Stomach (tissue), 9 donors: ENCODE data around the gene GNG5. TPM values are rescaled to one million over a fixed set of nuclear protein-coding genes. Genes with fewer than 3 reads are reported as not detected.
A peak's percentile ranks its signal among the peaks of the same experiment; 100 is the strongest.
"Not testable (repeated sequence)": the region's sequence is repeated elsewhere in the genome, so short reads cannot be mapped to it uniquely, and the experiment has no call there.

Experiments
- DNase-seq, 2 donors: peaks; one replicate each; pipeline versions ENCODE4 v3.0.0 to v3.0.0-alpha.2; 2013 to 2019
- H3K27ac ChIP-seq, 5 donors: fragments of 200-600 bp in 4 of 5; sonication (generic) in 4 of 5; one replicate each; pipeline ENCODE4 v1.5.1; 2013 to 2019; ENCODE audit warnings: mild to moderate bottlenecking in 1 of 5, moderate library complexity in 1 of 5
- H3K27me3 ChIP-seq, 3 donors: fragments of 200-600 bp; sonication (generic); one replicate each; pipeline ENCODE4 v1.5.1; 2017 to 2019; ENCODE audit warnings: mixed run types in 1 of 3
- H3K36me3 ChIP-seq, 4 donors: fragments of 200-600 bp; sonication (generic); 1 replicate in 3 of 4; 2 replicates in 1 of 4; pipeline ENCODE4 v1.5.1; 2016 to 2019
- H3K4me1 ChIP-seq, 4 donors: fragments of 200-600 bp; sonication (generic); one replicate each; pipeline ENCODE4 v1.5.1; 2016 to 2019
- H3K4me3 ChIP-seq, 4 donors: fragments of 200-600 bp; sonication (generic) in 3 of 4; one replicate each; pipeline ENCODE4 v1.5.1; 2016 to 2019; ENCODE audit warnings: mild to moderate bottlenecking in 1 of 4
- H3K9me3 ChIP-seq, 4 donors: fragments of 200-600 bp; sonication (generic); one replicate each; pipeline ENCODE4 v1.5.1; 2016 to 2019
- EP300 ChIP-seq: sonication (generic); formaldehyde crosslinking; IDR thresholded peaks from one replicate; pipeline ENCODE4 v1.6.1; 2017; ENCODE audit warnings: antibody characterized with exemption
- POLR2A ChIP-seq, 4 donors: fragments of 450-650 bp; IDR thresholded peaks; one replicate each; pipeline ENCODE4 v1.6.1; 2016; ENCODE audit warnings: antibody characterized with exemption in 4 of 4, control low read depth in 2 of 4, mild to moderate bottlenecking in 1 of 4, moderate library complexity in 1 of 4
- POLR2AphosphoS5 ChIP-seq, 3 donors: sonication (generic); formaldehyde crosslinking; IDR thresholded peaks; one replicate each; pipeline ENCODE4 v1.6.1; 2016; ENCODE audit warnings: antibody characterized with exemption in 3 of 3
- WGBS, 5 donors: extraction: QIAGEN DNeasy Blood & Tissue Kit in 3 of 5; methylation state at CpG; one replicate each; pipeline versions ENCODE4 v1.1.5 to v1.1.7; 2013 to 2018; 5-methylcytosine and 5-hydroxymethylcytosine counted together
- intact Hi-C: fragments of 100-400 bp; cut with DNase I; formaldehyde crosslinking; loops from one replicate; pipeline ENCODE4 v1.15.1; 2023; ENCODE audit warnings: low total_unique reads
- polyA plus RNA-seq, 3 donors: library from polyadenylated mRNA; stranded (reverse); fragments of 200-250 nt; gene quantifications; one replicate each; pipeline ENCODE4 v1.2.3, GENCODE V29; 2013
- total RNA-seq, 5 donors: library from RNA; depleted of rRNA; stranded (reverse); fragments of >200 nt; gene quantifications; one replicate each; pipeline versions ENCODE4 v1.1.0 to v1.2.3, GENCODE V29; 2014 to 2016
- TF ChIP-seq, protein P1 (sequence below), 7 experiments: fragments of 450-650 bp in 4 of 7; fragments of 200-600 bp in 3 of 7; sonication (generic) in 3 of 7; IDR thresholded peaks; one replicate each; pipeline ENCODE4 v1.5.1; 2016 to 2019; ENCODE audit warnings: antibody characterized with exemption in 7 of 7, control low read depth in 2 of 7, mild to moderate bottlenecking in 1 of 7
- donor health status: healthy with polysubstance abuse.
- donor health status: Bipolar disorder and iron deficiency.
- donor health status: healthy.

Gene GNG5
- total and polyA plus RNA-seq, 8 donors, result 20.6 to 197 (median 159) TPM

DNA sequence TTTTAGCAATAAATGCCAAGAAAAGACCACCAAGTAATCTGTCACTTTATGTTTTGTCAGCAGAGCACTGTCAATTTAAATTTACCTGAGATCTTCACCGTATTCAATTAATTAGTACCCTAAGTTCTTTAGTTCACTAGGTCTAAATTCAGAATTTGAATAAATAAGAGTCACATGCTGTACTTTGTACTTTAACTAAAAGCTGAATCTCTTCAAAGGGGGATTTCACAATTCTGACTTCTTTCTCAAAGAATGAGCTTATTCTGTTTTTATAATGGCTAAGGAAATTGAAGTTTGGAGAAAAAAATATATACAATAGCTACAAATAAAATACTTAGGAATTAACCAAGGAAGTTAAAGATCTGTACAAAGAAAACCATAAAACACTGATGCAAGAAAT is 2.1 kb upstream of the GNG5 start:
- Histone ChIP-seq H3K9me3 (peaks cover 0 to 9% (median 0%) of the 10 kb centered on the region in 4 donors), H3K27ac (no peak overlapping the region), H3K4me3 (no peak overlapping the region), H3K27me3 (no peaks in the 10 kb centered on the region), H3K4me1 (peaks cover 14 to 29% (median 19%) of the 10 kb centered on the region in 4 donors), H3K36me3 (peaks cover 0 to 5% (median 0%) of the 10 kb centered on the region in 4 donors)
- intact Hi-C loops, result no loop called here
- no peak for DNase-seq
- WGBS, 5 donors, result 93 to 100% (median 96%) methylated on average over 1 of the region's 1 CpG
- TF ChIP-seq, protein P1, sequence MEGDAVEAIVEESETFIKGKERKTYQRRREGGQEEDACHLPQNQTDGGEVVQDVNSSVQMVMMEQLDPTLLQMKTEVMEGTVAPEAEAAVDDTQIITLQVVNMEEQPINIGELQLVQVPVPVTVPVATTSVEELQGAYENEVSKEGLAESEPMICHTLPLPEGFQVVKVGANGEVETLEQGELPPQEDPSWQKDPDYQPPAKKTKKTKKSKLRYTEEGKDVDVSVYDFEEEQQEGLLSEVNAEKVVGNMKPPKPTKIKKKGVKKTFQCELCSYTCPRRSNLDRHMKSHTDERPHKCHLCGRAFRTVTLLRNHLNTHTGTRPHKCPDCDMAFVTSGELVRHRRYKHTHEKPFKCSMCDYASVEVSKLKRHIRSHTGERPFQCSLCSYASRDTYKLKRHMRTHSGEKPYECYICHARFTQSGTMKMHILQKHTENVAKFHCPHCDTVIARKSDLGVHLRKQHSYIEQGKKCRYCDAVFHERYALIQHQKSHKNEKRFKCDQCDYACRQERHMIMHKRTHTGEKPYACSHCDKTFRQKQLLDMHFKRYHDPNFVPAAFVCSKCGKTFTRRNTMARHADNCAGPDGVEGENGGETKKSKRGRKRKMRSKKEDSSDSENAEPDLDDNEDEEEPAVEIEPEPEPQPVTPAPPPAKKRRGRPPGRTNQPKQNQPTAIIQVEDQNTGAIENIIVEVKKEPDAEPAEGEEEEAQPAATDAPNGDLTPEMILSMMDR (IDR thresholded peaks at IDR 0.05), result no peak
- TF ChIP-seq EP300 (no peak), POLR2AphosphoS5 (IDR thresholded peaks at IDR 0.05) (no peak), POLR2A (IDR thresholded peaks at IDR 0.05) (no peak)

DNA sequence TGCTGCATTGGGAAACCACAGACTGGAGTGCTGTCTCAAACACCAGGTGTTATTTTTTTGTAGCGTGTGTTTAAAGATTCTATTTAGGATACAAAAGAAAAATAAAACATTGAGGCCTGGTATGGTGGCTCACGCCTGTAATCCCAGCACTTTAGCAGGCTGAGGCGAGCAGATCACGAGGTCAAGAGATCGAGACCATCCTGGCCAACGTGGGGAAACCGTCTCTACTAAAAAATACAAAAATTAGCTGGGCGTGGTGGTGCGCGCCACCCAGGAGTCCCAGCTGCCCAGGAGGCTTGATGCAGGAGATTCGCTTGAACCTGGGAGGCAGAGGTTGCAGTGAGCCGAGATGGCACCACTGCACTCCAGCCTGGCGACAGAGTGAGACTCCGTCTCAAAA is 1.5 kb upstream of the GNG5 start:
- H3K27me3 ChIP-seq, H3K36me3 ChIP-seq, H3K9me3 ChIP-seq, H3K4me3 ChIP-seq, H3K27ac ChIP-seq, DNase-seq, intact Hi-C loops: not testable (repeated sequence)
- H3K4me1 ChIP-seq, result peaks cover 20 to 35% (median 25%) of the 10 kb centered on the region in 4 donors
- WGBS, 5 donors, result 85 to 97% (median 92%) methylated on average over 14 of the region's 14 CpGs

DNA sequence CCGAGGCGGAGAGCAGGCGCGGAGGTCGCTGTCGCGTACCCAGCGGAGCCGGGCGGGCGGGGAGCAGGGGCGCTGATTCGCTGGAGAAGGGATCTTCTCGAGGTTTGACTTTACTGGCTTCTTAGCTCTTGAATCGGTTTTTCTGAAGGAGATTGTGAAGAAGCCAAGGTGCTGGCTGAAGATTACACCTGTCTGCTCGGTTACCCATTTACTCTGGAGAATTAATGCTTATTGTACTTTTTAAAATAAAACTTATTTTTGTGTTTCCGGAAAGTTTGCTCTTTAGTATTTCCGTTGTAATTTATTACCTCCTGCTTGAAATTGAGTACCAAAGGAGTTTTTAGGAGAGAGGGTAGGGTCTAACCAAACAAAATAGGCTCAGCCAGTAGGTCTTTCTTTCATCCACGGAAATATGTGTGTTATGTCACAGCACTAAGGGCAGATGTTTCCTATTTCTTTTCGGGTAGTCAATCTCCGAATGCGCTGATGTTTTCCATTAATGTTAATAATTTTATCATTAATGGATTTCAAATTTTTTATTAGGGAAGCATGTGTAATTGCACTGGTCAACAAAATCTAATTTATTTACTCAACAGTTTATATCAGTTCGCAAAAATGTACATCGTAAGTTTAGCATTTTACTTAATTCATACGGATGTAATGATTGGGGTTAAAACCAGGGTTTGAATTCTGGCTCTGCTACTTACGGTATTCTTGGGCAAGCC is 510 bp upstream of the GNG5 start:
- whole genome bisulfite sequencing, 5 donors, result 13 to 15% (median 14%) methylated on average over 26 of the region's 26 CpGs
- Histone ChIP-seq H3K4me1 (peaks cover 25 to 45% (median 34%) of the 10 kb centered on the region in 4 donors), H3K9me3 (peaks cover 0 to 9% (median 0%) of the 10 kb centered on the region in 4 donors), H3K36me3 (peaks cover 0 to 5% (median 0%) of the 10 kb centered on the region in 4 donors), H3K27ac (peak overlapping the region; percentile 95 to 99 (median 98)), H3K27me3 (no peaks in the 10 kb centered on the region), H3K4me3 (peak overlapping the region; percentile 63 to 83 (median 75))
- intact Hi-C loops, result no loop called here
- peak in 1 of 2 donors; percentile 28 for DNase-seq
- no peak for TF ChIP-seq POLR2A (IDR thresholded peaks at IDR 0.05)
- TF ChIP-seq, protein P1 (IDR thresholded peaks at IDR 0.05), result no peak
- TF ChIP-seq EP300, result no peak
- TF ChIP-seq POLR2AphosphoS5 (IDR thresholded peaks at IDR 0.05), result peak in 2 of 3 donors; percentile 1 to 26

DNA sequence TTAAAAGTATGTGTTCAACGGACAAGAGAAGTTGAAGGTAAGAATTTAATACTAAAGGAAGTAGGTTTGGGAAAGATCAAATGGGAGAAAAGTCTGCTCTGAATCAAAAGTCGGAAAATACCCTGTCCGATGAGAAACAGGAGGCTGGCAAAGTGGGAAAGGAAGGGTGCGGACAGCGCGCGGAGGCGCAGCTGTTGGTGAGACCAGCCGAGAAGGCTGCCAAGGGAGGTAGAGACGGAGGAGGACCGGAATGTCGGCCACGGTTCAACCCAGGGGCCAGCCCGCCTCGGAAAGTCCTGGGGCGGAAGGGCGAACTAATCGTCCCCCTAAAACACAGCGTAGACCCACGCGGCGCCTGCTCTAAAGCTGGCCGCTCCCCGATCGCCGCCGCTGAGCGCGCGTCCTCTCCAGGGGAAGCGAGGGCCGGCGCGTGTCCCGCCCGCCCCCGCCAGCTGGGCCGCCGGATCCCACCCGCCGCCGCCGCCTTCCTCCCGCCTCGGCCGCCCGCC is 834 bp downstream of the GNG5 start:
- Histone ChIP-seq H3K36me3 (peaks cover 0 to 5% (median 3%) of the 10 kb centered on the region in 4 donors), H3K4me1 (peaks cover 33 to 59% (median 43%) of the 10 kb centered on the region in 4 donors), H3K27ac (peak overlapping the region; percentile 95 to 99 (median 98)), H3K9me3 (peaks cover 0 to 9% (median 0%) of the 10 kb centered on the region in 4 donors), H3K27me3 (no peaks in the 10 kb centered on the region), H3K4me3 (peak overlapping the region; percentile 63 to 83 (median 75))
- 0 to 1% (median 1%) methylated on average over 19 to 47 of the region's 47 CpGs for WGBS, 5 donors
- no peak for DNase-seq
- peak in 2 of 3 donors; percentile 4 to 18 for TF ChIP-seq POLR2AphosphoS5 (IDR thresholded peaks at IDR 0.05)
- TF ChIP-seq EP300, result no peak
- TF ChIP-seq POLR2A (IDR thresholded peaks at IDR 0.05), result no peak
- intact Hi-C loops, result no loop called here

DNA sequence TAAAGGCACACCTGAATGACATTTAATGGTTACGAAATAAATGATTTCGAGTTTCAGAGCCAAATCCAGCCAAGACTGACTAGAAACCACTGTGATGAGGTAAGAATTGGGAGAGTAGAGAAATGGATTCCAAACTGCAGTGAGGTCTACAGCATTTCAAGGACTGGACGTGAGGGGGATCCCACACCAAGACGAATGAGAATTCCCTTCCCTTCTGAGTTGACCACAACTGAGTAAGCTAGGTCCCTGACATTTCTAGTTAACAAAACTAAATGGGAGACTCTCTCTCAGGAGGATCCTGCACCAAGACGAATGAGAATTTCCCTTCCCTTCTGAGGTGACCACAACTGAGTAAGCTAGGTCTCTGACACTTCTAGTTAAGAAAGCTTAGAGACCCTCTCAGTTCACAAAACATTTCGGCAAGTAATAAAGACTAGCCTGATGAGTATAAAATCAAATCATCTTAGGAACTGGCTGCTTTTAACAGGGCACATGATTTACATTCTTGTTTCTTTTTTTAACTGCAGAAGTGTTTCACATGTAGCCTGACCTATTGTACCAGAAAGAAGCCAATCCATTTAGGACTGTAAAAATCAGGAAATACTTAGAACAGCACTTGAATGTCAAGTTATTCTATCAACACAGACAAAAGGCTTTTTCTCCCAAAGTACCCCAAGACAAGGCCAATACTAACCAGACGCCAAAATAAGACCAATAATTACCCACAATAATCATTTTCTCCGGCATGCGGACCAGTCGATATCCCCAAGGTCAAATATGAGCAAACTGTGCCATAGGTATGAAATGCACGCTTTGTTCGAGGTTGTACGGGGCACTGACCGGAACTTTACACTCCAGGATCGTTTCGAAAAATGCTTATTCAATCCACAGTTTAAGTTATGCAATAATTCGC is 1.5 kb downstream of the GNG5 start:
- peak in 1 of 2 donors; percentile 55 for DNase-seq
- no peaks in the 10 kb centered on the region for H3K27me3 ChIP-seq

More for the DNA sequence above, 1.5 kb downstream of the GNG5 start:
- H3K36me3 ChIP-seq, result peaks cover 0 to 11% (median 8%) of the 10 kb centered on the region in 4 donors
- intact Hi-C loops, result no loop called here
- H3K4me1 ChIP-seq, result peaks cover 33 to 66% (median 48%) of the 10 kb centered on the region in 4 donors
- H3K9me3 ChIP-seq, result peaks cover 0 to 9% (median 0%) of the 10 kb centered on the region in 4 donors
- peak overlapping the region; percentile 85 to 99 (median 97) for H3K27ac ChIP-seq
- WGBS, 5 donors, result 3 to 6% (median 4%) methylated on average over 17 of the region's 17 CpGs
- TF ChIP-seq POLR2A (IDR thresholded peaks at IDR 0.05), result no peak
- TF ChIP-seq, protein P1 (IDR thresholded peaks at IDR 0.05), result no peak
- no peak for TF ChIP-seq EP300
- TF ChIP-seq POLR2AphosphoS5 (IDR thresholded peaks at IDR 0.05), result no peak
- peak overlapping the region; percentile 63 to 83 (median 75) for H3K4me3 ChIP-seq
